GM21447 (cell line): ENCODE results near the gene AUTS2.

Experiments
- ATAC-seq: cut with Tn5 transposase; IDR thresholded peaks from one replicate; pipeline ENCODE4 v1.9.1; 2021; ENCODE audit not compliant: unreplicated experiment

Gene AUTS2

GRCh38 chr7:70152313-70152712 lies 554.0 kb downstream of the AUTS2 start:
- no peak for ATAC-seq

DNA sequence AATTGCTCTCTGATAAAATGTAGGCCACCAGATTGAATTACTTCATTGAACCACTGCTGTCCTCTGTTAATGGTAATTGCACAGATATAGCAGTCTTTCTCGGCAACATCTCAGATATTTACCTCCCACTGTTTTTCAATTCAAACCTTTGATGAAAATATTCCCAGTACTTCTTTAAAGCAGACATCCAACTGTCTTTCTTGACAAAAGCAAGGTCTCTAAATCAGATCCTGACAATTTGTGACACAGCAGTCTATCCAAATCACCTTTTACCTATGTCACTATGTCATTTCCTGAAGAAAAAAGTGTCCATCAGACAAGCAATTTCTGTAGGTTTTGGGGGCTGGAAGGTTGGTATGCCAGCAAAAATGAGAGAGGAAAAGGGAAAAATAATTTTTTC lies 555.7 kb downstream of the AUTS2 start:
- no peak for ATAC-seq

- ATAC-seq: no peak
Observed at GRCh38 chr7:70154521-70155180, 556.4 kb downstream of the AUTS2 start.

- no peak for ATAC-seq
Observed at GRCh38 chr7:70156057-70156456, 557.8 kb downstream of the AUTS2 start.

- no peak for ATAC-seq
Observed at GRCh38 chr7:70159121-70159520, 560.8 kb downstream of the AUTS2 start.

GRCh38 chr7:70165477-70166170 lies 567.3 kb downstream of the AUTS2 start:
- ATAC-seq: no peak

DNA sequence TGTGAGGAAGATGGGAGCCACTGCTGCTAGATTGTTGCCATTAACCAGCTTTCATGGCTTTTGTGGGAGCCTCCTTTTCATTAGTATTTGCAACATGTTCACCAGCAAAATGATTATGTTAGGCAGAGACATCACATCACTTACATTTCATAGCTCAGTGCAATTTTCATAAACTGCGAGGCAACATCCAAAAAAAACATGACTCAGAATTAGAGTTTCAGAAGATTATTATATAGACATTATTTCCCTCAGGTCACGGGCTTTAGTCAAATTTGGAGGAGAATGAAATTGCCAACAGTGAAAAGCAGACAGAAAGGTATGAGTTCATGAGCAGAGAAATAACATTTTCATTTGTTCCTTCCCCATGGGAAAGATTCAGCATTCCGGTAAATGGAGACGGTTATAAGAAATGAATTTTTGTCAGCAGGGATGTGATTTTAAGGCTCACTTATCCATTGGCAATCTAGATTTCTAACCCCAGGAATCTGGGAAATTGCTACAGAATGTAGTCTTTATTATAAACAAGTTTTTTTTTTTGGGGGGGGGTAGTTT lies 573.2 kb downstream of the AUTS2 start:
- no peak for ATAC-seq

DNA sequence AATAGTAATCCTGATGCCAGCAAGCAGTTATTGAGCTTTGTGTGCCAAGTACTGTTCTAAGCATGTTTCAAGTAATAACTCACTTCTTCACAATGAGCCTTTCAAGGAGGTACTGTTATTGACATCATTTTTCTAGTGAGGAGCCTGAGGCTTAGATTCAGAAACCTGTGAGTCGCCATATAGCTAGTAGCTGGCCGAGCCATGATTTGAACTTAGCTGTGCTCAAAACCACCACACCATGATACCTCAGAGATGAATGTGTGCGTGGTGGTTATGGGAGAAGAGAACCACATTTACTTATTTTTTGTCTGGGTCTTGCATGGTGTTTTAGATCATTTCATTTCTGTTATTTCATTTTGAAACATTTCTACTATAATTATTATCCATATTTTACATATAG lies 578.9 kb downstream of the AUTS2 start:
- no peak for ATAC-seq

GRCh38 chr7:70178211-70178610 lies 579.9 kb downstream of the AUTS2 start:
- ATAC-seq: no peak

DNA sequence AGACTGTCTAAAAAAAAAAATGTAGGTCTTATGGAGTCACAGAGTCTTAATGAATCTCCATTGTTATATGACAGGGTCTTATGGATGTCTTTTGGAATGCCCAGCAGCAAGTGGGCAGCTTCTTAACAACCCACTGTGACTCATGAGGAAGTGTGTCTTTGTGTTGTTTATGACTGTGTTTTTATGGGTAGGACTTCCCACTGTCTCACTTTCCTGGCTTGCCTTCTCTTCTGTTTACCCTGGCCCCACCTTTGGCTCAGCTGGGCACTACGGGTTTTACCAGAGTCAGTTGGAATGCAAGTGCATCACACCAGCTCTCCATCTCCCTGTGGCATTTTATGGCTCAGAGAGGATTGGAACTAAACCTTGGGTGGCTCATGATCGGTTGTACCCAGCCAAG lies 580.5 kb downstream of the AUTS2 start:
- no peak for ATAC-seq

GRCh38 chr7:70182521-70182920 lies 584.2 kb downstream of the AUTS2 start:
- ATAC-seq: no peak

DNA sequence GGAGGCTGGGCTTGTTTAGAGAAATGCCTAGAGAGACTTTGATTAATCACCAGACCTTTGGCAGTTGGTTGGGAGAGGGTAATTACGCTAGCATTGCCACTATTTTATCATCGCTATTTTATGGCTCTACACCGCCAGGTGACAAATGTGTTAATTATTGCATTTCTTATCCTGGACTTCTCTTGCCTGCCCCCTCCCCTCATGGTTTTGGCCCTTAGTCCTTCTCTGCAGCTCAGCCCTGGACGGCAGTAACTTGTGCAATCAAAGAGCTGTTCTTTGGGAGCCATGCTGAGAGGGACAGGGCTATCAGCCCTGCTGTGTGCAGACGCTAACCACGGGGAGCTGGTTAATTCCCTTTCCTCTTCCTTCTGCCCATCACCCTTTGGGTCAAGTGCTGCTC lies 585.0 kb downstream of the AUTS2 start:
- no peak for ATAC-seq

- no peak for ATAC-seq
Observed at GRCh38 chr7:70188901-70189650, 590.8 kb downstream of the AUTS2 start.

DNA sequence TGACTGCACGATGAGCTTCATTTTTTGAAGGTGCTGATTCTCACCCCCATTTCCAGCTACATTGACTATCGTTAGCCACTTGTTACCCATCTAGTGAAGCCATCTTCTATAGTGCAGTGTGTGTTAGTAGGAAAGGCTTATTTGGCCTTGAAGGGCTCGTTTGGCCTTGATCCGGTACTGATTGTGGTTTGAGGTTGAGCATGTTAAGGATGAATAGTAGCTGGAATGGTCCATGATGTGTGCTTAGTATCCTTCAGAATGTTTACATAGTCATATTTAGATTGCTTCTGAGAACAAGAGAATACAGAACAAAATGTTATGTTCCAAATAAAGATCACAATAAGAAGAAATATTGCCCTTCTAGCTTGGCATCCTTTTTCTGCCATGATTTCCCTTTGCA lies 591.5 kb downstream of the AUTS2 start:
- ATAC-seq: no peak

DNA sequence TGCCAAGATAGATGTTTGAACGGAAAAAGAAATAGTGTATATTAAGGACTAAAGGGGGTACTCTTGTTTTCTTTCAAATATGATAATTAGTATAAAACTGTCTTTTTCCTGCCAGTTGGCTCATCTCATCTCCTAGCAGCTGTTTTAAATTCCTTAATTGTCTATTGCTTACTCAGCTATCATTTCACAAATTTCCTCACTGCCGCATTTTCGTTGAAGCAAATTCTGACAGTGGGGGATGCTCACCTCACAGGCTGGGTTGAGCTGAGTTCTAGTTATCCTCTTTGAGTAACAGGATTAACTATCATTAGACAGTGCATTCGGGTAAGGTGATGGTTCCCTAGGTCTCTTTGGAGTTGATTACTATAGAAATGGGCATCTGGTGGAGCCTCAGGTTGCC lies 592.0 kb downstream of the AUTS2 start:
- ATAC-seq: no peak

DNA sequence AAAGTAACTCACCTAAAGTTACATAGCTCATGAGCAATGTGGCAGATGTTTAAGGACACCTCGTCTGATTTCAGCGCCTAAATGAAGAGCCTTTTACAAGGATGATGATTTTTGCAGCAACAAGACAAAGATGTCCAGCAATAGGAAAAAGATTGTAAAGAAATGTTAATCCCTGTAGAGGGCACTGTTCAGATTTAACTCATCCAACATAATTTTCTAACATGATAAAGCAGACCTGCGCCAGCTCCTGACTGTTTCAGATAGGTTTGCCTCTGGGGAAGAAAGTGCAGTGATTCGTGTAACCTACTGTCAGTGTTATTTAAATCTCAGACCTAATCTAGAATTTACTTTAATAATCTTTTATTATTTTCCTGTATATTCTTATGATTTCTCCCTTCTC lies 595.2 kb downstream of the AUTS2 start:
- no peak for ATAC-seq

- ATAC-seq: no peak
Observed at GRCh38 chr7:70208236-70209063, 610.2 kb downstream of the AUTS2 start.

DNA sequence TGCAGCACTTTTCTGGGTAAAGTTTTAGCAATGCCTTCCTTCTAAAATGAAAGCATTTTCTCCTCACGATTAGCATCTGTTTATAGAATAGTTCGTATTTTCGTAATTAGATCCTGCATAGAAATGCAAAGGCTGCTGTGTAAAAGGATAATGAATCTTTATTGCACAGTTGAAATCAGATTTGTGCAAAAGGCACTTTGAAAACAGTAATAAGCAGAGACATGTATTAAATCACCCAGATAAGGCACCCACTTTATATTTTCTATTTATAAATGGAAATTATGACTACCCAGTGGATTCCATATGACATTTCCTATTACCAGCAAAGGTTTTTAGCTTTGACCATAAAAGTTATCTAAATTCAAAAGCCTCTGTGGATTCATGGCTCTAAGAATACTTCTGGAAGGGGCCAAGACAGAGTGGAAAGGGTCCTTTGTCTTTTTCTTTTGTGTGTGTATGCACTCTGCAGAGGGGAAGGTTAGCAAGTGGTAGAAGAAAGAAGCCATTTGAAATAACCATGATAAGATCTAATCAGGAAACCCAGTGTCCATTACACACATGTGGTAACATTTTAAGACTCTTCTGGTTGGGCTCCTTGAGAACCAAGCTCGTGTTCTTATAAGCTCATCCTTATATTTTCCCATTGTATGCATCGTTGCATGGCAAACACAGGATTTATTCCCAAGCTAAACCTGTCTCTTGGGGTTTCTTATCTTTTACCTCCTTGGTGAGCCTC lies 612.1 kb downstream of the AUTS2 start:
- ATAC-seq: no peak

DNA sequence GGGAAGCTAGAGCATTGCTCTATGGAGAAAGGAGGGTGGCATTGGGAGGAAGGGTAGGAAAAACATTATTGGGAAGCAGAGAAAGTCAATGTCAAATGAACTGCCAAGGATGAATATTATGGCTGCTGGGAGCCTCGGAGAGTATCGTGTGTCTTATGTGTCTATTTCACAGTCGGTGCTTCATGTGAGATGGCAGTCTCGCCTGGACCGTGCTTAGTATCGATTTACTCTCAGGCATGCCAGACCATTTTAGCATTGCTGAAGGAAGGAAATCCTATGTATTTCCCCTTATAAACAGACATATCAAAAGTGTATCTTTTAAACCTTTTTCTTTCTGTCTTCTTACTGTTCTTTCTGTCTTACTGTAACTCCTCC lies 612.6 kb downstream of the AUTS2 start:
- ATAC-seq: no peak

DNA sequence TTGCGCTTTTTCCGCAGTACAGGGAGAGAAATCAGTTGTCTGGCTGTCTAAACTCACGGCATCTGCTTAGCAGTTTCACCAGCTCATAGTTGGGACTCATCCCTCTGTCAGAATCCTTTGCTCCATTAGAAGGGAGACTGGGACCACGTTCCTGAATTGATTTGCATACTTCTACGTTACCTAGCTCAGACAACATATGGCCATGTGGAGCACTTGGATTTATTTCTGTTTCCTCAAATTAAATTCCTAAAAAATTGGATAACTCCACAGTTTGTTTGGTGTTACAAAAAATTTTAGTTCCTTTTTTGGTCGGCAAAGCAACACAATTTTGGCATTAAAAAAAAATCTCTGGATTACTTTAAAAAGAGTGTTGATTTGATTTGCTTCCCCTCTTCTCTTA lies 614.0 kb downstream of the AUTS2 start:
- no peak for ATAC-seq
